Rectal smooth muscle tissue (tissue), 1 donor: Measurements from ENCODE around the gene PHACTR1.

ENCODE experiments used
- H3K27ac ChIP-seq: one replicate; pipeline ENCODE4 v1.7.0; 2013; ENCODE audit warnings: low read depth, low read length, inconsistent platforms
- H3K27me3 ChIP-seq: one replicate; pipeline ENCODE4 v1.7.0; 2013; ENCODE audit warnings: low read length; ENCODE audit not compliant: control insufficient read depth, insufficient read depth
- H3K36me3 ChIP-seq: one replicate; pipeline ENCODE4 v1.7.0; 2013; ENCODE audit warnings: low read length; ENCODE audit not compliant: control insufficient read depth, insufficient read depth
- H3K4me1 ChIP-seq: one replicate; pipeline ENCODE4 v1.7.0; 2013; ENCODE audit warnings: low read length; ENCODE audit not compliant: control insufficient read depth, insufficient read depth
- H3K4me3 ChIP-seq: one replicate; pipeline ENCODE4 v1.7.0; 2013; ENCODE audit warnings: low read length
- H3K9ac ChIP-seq: one replicate; pipeline ENCODE4 v1.7.0; 2013; ENCODE audit warnings: low read length

PHACTR1 gene

DNA sequence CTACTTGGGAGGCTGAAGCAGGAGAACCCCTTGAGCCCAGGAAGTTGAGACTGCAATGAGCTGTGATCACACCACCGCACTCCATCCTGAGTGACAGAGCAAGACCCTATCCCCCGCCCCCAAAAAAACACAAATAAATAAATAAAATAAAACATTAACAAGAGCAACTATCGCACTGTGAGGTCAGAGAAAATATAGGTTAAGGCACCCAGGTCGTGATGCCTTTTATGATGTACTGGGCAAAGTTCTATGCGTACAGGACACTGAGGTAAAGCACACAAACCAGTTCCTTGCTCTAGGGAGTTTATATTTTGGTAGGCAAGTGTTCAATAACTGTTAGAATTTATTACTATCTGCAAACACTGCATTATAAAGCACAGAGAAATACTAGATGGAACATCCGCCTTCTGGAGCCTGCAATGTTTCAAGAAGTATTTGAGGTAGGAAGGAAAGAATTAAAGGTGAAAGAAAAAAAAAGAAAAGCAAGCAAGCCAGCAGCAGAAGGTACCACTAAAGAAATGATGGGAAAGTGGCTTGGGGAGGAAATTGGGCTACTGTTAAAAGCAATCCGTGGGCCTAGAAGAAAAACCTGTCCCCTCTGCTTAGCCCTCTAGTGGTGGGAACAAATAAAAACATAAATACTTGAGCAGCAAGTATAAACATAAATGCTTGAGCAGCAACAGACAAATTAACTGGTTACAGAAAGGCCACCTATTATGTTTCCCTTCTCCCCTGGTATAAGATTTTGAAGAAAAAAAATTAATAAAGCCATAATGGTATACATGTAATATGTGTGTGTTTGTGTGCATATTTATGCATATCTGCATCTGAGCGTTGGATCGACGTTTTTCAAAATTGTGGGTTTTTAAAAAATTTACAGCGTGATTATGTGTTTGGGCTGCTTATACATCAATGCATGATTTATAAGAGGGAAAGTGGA is 128.0 kb downstream of the PHACTR1 start:
- no peaks in the 10 kb centered on the region for H3K4me1 ChIP-seq

DNA sequence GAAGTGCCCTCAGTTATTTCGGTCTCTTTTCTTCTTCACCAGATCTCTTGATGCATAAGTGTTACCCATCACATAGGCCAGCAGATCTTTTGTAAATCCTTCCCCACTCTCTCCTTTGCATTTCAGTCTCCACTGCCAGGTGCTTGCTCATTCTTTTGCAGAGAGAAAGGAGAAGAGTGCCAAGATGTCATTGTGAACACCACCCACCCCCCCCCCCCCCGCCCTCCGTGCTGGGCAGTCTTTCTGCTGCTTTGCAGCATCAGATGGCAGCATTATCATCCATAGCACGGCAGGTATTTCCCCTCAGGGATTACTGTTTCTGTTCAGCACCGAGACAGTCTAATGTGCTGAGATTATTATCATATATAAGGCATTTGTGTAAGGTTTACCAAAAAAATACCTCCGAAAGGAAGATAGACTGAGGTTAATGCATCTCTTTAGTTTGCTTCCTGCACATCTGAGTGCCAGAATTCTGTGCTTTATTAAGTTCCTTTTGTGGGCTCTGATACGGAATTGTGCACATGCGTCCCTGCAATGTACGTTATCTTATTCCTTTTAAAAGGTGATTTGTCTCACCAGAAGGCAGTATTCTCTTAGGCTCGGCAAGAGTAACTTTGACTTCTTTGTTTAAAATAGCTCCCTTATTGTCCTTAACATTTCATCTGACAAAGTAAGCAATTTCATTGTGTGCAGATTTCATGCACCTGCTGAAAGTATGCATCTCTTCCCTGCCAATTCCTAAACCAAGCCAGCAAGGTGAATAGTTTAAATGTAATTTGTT is 128.8 kb downstream of the PHACTR1 start:
- Histone ChIP-seq H3K27me3 (no peaks in the 10 kb centered on the region), H3K36me3 (no peaks in the 10 kb centered on the region), H3K9ac (no peak overlapping the region), H3K27ac (no peak overlapping the region), H3K4me3 (no peak overlapping the region), H3K4me1 (no peaks in the 10 kb centered on the region)

More for the DNA sequence above, 128.0 kb downstream of the PHACTR1 start:
- Histone ChIP-seq H3K36me3 (no peaks in the 10 kb centered on the region), H3K4me3 (no peak overlapping the region), H3K9ac (no peak overlapping the region), H3K27me3 (no peaks in the 10 kb centered on the region), H3K27ac (no peak overlapping the region)

DNA sequence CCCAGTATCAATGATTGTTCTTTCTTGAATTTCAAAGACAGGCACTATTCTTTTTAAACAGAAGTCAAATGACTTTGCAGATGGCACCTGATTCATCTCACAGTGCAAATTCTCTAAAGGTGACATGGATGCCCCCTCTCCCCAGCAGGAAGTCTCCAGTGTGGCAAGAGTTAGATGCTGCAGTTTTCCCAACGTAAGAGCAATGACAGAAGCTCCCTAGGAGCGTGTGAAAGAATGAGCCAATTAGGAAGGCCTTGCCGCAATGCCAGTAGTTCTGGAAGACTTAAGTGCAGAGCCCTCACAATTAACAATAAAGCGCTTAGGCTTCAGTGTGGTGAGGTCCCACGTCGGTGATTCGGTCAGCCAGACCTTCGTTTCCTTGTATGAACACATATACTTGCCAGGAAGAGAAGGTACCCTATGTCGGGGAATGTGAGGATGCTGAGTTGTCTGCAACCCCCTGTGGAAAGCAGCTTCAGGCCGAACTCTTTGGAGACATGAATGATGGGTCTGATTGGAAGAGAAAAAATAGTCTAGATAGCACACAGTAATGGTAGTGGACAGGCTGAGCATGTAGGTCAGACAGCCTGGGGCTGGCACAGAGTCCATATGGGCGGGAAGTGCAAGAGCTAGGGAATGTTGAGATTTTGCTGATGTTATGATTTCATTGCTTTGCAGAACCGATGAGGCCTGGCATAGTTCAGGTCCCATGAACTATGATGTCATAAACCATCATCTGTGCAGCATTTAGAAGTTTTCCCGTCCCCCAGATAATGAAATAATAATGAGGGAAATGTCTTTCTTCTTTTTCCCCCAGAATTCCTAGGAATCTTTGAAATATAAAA is 132.6 kb downstream of the PHACTR1 start:
- Histone ChIP-seq H3K4me1 (no peaks in the 10 kb centered on the region), H3K27me3 (no peaks in the 10 kb centered on the region), H3K4me3 (no peak overlapping the region), H3K9ac (no peak overlapping the region), H3K27ac (no peak overlapping the region), H3K36me3 (no peaks in the 10 kb centered on the region)

DNA sequence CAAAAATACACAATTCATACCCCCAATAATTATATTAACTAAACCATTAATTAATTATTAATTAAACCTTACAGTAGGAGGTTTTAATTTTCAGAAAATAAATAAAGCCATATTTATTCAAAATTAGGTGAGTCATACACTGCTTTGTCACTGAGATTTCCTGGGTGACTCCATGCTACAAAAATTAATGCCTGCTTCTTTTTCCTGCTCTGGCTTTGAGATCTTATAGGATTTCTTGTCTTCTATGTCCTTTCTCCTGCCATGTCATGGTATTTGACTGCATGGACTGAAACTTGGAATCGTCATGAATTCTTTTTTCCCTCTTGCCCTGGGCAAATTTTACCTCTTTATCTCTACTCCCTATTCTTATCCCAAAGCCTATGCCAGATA is 133.2 kb downstream of the PHACTR1 start:
- H3K36me3 ChIP-seq: no peaks in the 10 kb centered on the region
- H3K4me1 ChIP-seq: no peaks in the 10 kb centered on the region
- no peak overlapping the region for H3K27ac ChIP-seq
- no peak overlapping the region for H3K9ac ChIP-seq
- H3K27me3 ChIP-seq: no peaks in the 10 kb centered on the region
- no peak overlapping the region for H3K4me3 ChIP-seq

DNA sequence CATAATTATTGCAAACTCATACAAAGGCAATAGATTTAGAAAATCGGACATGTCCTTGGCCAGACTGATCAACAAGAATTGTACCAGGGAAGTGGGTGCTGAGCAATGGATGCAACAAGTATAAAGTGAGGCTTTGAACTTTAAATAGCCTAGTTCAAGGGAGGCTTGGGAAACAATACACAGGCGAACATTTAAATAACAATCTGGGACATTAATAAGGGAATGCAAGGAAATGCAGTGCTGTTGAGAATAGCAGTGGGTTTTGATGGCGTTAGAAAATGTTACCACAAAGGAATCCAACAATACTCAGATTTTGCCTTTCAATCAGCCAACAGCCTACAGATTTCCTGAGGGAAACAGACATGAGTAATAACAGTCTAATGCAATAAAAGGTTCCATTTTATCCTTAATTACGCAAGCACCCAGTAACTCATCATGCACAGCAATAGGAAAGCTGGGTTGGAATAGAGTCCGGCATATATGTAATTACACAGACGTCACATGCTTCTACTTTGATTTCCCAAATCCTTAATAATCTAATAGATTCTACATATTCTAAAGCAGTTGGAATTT is 134.6 kb downstream of the PHACTR1 start:
- H3K27me3 ChIP-seq: no peaks in the 10 kb centered on the region
- H3K4me1 ChIP-seq: no peaks in the 10 kb centered on the region
- H3K36me3 ChIP-seq: no peaks in the 10 kb centered on the region
- no peak overlapping the region for H3K27ac ChIP-seq
- H3K4me3 ChIP-seq: no peak overlapping the region
- H3K9ac ChIP-seq: no peak overlapping the region

DNA sequence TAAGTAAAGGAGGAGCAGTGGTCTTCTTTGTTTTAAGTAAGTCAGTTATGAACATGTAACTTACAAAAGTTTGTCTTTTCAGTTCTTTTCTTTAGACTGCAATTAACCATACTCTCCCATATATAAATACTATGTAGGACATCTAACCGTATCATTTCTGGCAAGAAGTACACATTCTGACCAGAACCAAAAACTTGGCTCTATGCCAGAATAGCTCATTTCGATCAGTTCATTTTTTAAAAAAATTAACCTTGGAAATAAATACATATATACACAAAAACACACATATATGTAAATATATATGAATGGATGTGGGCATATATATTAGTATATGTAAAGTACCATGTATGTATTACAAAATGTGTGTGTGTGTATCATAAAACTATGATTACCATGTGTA is 145.0 kb downstream of the PHACTR1 start:
- Histone ChIP-seq H3K36me3 (no peaks in the 10 kb centered on the region), H3K9ac (no peak overlapping the region), H3K4me3 (no peak overlapping the region), H3K27ac (no peak overlapping the region), H3K27me3 (no peaks in the 10 kb centered on the region), H3K4me1 (no peaks in the 10 kb centered on the region)

DNA sequence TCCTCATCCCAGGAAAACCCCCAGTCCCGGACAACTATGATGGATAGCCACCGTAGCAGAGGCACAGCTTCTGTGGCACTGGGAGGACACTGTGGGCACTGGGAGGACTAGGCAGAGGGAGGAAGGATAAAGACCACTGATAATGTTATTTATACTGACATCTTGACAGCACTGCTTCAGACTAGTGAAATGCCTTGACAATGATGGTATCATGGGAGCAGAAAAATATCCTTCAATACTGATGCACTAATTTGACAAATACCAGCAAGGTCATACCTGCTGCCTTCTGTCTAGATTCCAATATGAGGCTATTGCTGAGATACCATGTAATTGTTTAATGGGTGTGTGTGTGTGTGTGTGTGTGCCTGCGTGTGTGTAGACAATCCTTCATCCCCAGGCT is 148.6 kb downstream of the PHACTR1 start:
- Histone ChIP-seq H3K27ac (no peak overlapping the region), H3K4me3 (no peak overlapping the region), H3K4me1 (no peaks in the 10 kb centered on the region), H3K9ac (no peak overlapping the region), H3K27me3 (peaks cover 3% of the 10 kb centered on the region), H3K36me3 (no peaks in the 10 kb centered on the region)

DNA sequence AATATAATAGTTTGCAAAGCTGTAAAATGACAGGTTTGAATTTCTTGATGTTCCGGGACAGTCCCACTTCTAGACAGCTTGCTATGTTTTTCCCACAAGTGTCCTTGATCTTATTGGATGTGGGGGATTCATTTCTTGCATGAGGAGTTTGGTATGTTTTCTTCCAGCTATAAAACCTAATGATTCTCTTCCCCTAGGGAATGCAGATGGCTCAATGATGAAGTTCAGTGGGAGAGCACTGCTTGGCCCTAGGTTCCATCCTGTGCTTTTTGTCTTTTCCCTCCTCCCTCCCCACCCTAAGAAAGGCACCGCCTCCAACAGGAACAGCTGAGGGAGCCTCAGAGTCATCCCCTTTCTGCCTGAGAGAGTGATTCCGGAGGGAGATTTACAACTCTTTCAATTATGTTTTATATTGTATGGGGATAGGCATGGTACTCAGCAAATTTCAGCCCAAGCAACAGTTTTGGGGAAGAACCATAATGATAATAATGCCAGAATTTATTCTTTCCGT is 149.2 kb downstream of the PHACTR1 start:
- Histone ChIP-seq H3K4me1 (no peaks in the 10 kb centered on the region), H3K27me3 (peaks cover 3% of the 10 kb centered on the region), H3K27ac (no peak overlapping the region), H3K36me3 (no peaks in the 10 kb centered on the region), H3K4me3 (no peak overlapping the region), H3K9ac (no peak overlapping the region)

DNA sequence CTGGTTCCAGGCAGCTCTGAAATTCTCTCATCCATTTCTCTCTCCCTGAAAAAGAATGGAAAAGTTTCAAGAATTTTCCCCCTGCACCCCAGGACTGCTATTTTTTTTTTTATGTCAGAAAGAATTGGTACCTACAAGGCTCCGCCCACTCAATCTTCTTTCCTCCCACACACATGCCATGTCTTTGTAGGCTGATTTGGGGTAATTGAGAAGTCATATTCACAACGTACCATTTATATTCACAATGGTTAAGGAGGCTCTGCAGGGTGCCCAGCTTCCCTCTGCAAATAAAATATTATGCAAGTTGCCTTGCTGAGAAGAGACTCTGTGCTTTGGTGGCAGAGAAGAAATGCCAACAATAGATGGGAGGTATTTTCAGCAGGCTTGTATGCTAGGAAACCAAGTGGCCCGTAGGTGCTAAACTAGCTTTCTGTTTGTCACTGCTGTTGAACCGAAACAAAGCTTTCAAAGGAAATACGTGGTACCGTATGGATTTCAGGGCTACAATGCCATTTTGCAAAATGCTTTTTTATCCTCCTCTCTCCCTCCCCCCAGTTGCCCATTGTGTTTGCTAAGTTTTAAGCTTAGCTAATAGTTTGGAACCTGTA is 150.0 kb downstream of the PHACTR1 start:
- Histone ChIP-seq H3K4me1 (no peaks in the 10 kb centered on the region), H3K4me3 (no peak overlapping the region), H3K27me3 (peaks cover 3% of the 10 kb centered on the region), H3K36me3 (no peaks in the 10 kb centered on the region), H3K9ac (no peak overlapping the region), H3K27ac (no peak overlapping the region)

DNA sequence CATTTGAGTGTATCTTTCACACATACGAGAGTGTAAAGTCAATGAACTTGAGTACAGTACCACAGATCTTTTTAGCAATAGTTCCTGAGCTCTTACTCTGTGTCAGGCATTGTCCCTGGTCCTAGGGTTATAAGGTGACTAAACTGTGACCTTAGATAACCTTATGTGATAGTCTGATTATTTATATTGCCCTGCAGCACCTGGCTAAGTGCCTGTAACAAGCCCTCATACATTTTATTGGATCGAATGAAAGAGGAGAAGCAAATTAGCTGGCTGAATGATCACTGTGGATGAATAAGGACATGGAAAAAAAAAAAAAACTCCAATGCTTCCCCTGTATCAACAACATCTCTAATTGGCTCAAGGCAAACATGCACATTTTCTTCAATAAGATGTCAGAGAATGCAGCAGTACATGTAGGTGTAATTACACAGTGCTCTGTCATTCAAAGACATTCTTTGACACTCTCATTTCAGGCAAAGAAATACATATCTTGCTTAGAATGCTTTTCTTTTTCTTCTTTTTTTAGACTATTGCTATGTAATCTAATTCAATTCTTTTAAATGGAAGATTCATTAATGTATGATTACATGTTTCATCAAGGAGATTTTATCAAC is 153.4 kb downstream of the PHACTR1 start:
- Histone ChIP-seq H3K9ac (no peak overlapping the region), H3K4me3 (no peak overlapping the region), H3K36me3 (no peaks in the 10 kb centered on the region), H3K27ac (no peak overlapping the region), H3K27me3 (peaks cover 3% of the 10 kb centered on the region), H3K4me1 (no peaks in the 10 kb centered on the region)

DNA sequence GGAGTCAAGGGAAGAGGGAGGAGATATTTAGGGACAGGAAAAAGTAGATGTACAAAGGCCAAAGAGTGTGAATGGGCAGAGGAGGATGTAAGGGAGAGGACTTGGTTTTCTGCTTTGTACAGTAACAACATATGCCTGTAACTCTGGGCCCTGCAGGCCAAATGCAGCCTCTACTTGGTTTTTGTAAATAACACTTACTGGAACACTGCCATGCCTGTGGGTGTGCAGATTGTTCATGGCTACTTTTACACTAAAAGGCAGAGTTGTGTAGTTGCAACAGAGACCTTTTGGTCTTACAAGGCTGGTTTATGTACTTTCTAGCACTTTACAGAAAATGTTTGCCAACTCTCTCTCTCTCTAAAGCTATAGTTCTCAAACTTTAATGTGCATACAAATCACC is 157.1 kb downstream of the PHACTR1 start:
- Histone ChIP-seq H3K9ac (no peak overlapping the region), H3K27me3 (peaks cover 3% of the 10 kb centered on the region), H3K4me1 (no peaks in the 10 kb centered on the region), H3K36me3 (no peaks in the 10 kb centered on the region), H3K4me3 (no peak overlapping the region), H3K27ac (no peak overlapping the region)
